Aorta (tissue), 5 donors: ENCODE data around the gene PEX13. TPM values are rescaled to one million over a fixed set of nuclear protein-coding genes. Genes with fewer than 3 reads are reported as not detected.

ENCODE experiments used
- ATAC-seq: fragments of 200-7000 bp; cut with Tn5 transposase; one replicate; pipeline ENCODE4 v1.9.1; 2022; ENCODE audit warnings: moderate library complexity; ENCODE audit not compliant: low FRiP score
- DNase-seq, 2 donors: peaks; one replicate each; pipeline ENCODE4 v3.0.0-alpha.2; 2020
- H3K27ac ChIP-seq, 2 donors: one replicate each; pipeline ENCODE4 v1.5.1; 2013; ENCODE audit warnings: low read length in 2 of 2, mild to moderate bottlenecking in 2 of 2, moderate library complexity in 2 of 2, control low read depth in 1 of 2, inconsistent platforms in 1 of 2, low read depth in 1 of 2
- H3K27me3 ChIP-seq, 2 donors: one replicate each; pipeline ENCODE4 v1.6.1; 2013; ENCODE audit warnings: control low read depth in 1 of 2, low read length in 1 of 2, mild to moderate bottlenecking in 1 of 2, moderate library complexity in 1 of 2; ENCODE audit not compliant: insufficient read depth in 2 of 2, control insufficient read depth in 1 of 2
- H3K36me3 ChIP-seq, 2 donors: one replicate each; pipeline ENCODE4 v1.6.1; 2013; ENCODE audit warnings: control low read depth in 1 of 2, low read length in 1 of 2, mild to moderate bottlenecking in 1 of 2; ENCODE audit not compliant: insufficient read depth in 2 of 2, control insufficient read depth in 1 of 2
- H3K4me1 ChIP-seq, 2 donors: one replicate each; pipeline ENCODE4 v1.6.1; 2013; ENCODE audit warnings: low read length in 2 of 2, control low read depth in 1 of 2, mild to moderate bottlenecking in 1 of 2, moderate library complexity in 1 of 2; ENCODE audit not compliant: insufficient read depth in 2 of 2, control insufficient read depth in 1 of 2
- H3K4me3 ChIP-seq, 2 donors: one replicate each; pipeline ENCODE4 v1.5.1; 2013; ENCODE audit warnings: low read length in 2 of 2, control low read depth in 1 of 2, mild to moderate bottlenecking in 1 of 2
- H3K9me3 ChIP-seq: one replicate; pipeline ENCODE4 v1.6.1; 2013; ENCODE audit warnings: mild to moderate bottlenecking, low read length; ENCODE audit not compliant: control insufficient read depth
- WGBS, 2 donors: extraction: QIAGEN DNeasy Blood & Tissue Kit; methylation state at CpG; one replicate each; pipeline ENCODE4 v1.1.7; 2013; 5-methylcytosine and 5-hydroxymethylcytosine counted together
- intact Hi-C, 2 donors: fragments of 100-400 bp; cut with DNase I; formaldehyde crosslinking; loops; one replicate each; pipeline versions ENCODE4 v1.14.2 to v1.15.0; 2022
- polyA plus RNA-seq, 2 donors: library from polyadenylated mRNA; stranded (reverse); fragments of 200-250 nt; gene quantifications; one replicate each; pipeline ENCODE4 v1.2.3, GENCODE V29; 2013
- total RNA-seq, 2 donors: library from RNA; stranded (reverse); fragmentation: NEBNext Ultra II Directional; extraction: Animal tissue kit (Norgen Biotek cat#: 25700); gene quantifications; one replicate each; pipeline ENCODE4 v1.2.1, GENCODE V29; 2021
- donor health status: healthy with polysubstance abuse.
- donor health status: Bipolar disorder and iron deficiency.
- donor health status: DM: no; HTN: no; CAD: no.
- donor health status: DM: no; HTN: no; CAD: no.
- donor health status: DM: yes; HTN: yes; CAD: no.

PEX13 gene
- total and polyA plus RNA-seq, 4 donors = 6.5 to 20.7 (median 13.2) TPM

GRCh38 chr2:61100801-61101200, 83.3 kb downstream of the PEX13 start:
- no peak overlapping the region for H3K27ac ChIP-seq
- H3K36me3 ChIP-seq = no peaks in the 10 kb centered on the region

More at GRCh38 chr2:61100801-61101200, 83.3 kb downstream of the PEX13 start:
- Histone ChIP-seq H3K4me1 (no peaks in the 10 kb centered on the region), H3K9me3 (no peaks in the 10 kb centered on the region), H3K27me3 (no peaks in the 10 kb centered on the region), H3K4me3 (no peak overlapping the region)
- DNase-seq (no peak), ATAC-seq (no peak)
- intact Hi-C loops = no loop called here
- WGBS, 2 donors = 86 to 90% methylated on average over 4 of the region's 4 CpGs

Other genes starting within 250 kb of the PEX13 start
- gene REL, start 136.1 kb upstream of the PEX13 start, total RNA-seq = 10 to 100 TPM; 16.0 to 23.8 TPM
- gene REL, start 136.1 kb upstream of the PEX13 start, polyA plus RNA-seq = 1 to 10 TPM in 1 of 2 donors, under 1 TPM in 1; 0.74 to 1.4 TPM
- gene PUS10, start 535 bp downstream of the PEX13 start, total RNA-seq = 1 to 10 TPM; 3.3 to 5.5 TPM
- 1 to 10 TPM; 3.9 to 5.6 TPM for gene PUS10, start 535 bp downstream of the PEX13 start, polyA plus RNA-seq
- gene SANBR, start 48.2 kb downstream of the PEX13 start, total RNA-seq = 10 to 100 TPM in 1 of 2 donors, 1 to 10 TPM in 1; 9.8 to 17.7 TPM
- 1 to 10 TPM; 2.8 to 6.5 TPM for gene SANBR, start 48.2 kb downstream of the PEX13 start, polyA plus RNA-seq
- gene C2orf74, start 144.5 kb downstream of the PEX13 start, total RNA-seq = 10 to 100 TPM in 1 of 2 donors, 1 to 10 TPM in 1; 4.8 to 19.1 TPM
- 10 to 100 TPM; 19.1 to 69.0 TPM for gene C2orf74, start 144.5 kb downstream of the PEX13 start, polyA plus RNA-seq